Brain (organoid and tissue), 1 donor: ENCODE measurements around the gene SHKBP1. TPM values are rescaled to one million over a fixed set of nuclear protein-coding genes. Genes with fewer than 3 reads are reported as not detected.

Experiments
- polyA plus RNA-seq: library from polyadenylated mRNA; stranded (reverse); fragments of 350-450 nt; fragmentation: Illumina TruSeq; extraction: RNeasy Lipid Tissue Mini Kit (QIAGEN cat#74804); gene quantifications from one replicate; pipeline ENCODE4 v1.2.3, GENCODE V29; 2015; ENCODE audit warnings: low read depth, low replicate concordance; ENCODE audit not compliant: insufficient read depth

The SHKBP1 gene
- polyA plus RNA-seq, 1 donor from 2014 or later = 57.3 TPM

Other genes with a start within 250 kb of the SHKBP1 start
- gene C19orf47, start 228.5 kb upstream of the SHKBP1 start, polyA plus RNA-seq = 29.0 TPM
- gene PLD3, start 228.2 kb upstream of the SHKBP1 start, polyA plus RNA-seq = 467 TPM
- gene HIPK4, start 186.7 kb upstream of the SHKBP1 start, polyA plus RNA-seq = not detected
- 2.6 TPM for gene PRX, start 163.5 kb upstream of the SHKBP1 start, polyA plus RNA-seq
- gene SERTAD1, start 150.9 kb upstream of the SHKBP1 start, polyA plus RNA-seq = 4.6 TPM
- gene SERTAD3, start 132.5 kb upstream of the SHKBP1 start, polyA plus RNA-seq = 10.5 TPM
- 24.4 TPM for gene BLVRB, start 111.1 kb upstream of the SHKBP1 start, polyA plus RNA-seq
- 36.8 TPM for gene SPTBN4, start 109.9 kb upstream of the SHKBP1 start, polyA plus RNA-seq
- gene LTBP4, start 24.5 kb downstream of the SHKBP1 start, polyA plus RNA-seq = 50.0 TPM
- gene NUMBL, start 113.8 kb downstream of the SHKBP1 start, polyA plus RNA-seq = 27.2 TPM
- gene COQ8B, start 140.0 kb downstream of the SHKBP1 start, polyA plus RNA-seq = 36.4 TPM
- 9.1 TPM for gene ITPKC, start 140.2 kb downstream of the SHKBP1 start, polyA plus RNA-seq
- gene ACTMAP, start 173.6 kb downstream of the SHKBP1 start, polyA plus RNA-seq = 20.5 TPM
- 96.2 TPM for gene SNRPA, start 174.3 kb downstream of the SHKBP1 start, polyA plus RNA-seq
- not detected for gene MIA, start 198.6 kb downstream of the SHKBP1 start, polyA plus RNA-seq
- 98.9 TPM for gene RAB4B, start 201.4 kb downstream of the SHKBP1 start, polyA plus RNA-seq
- gene EGLN2, start 222.3 kb downstream of the SHKBP1 start, polyA plus RNA-seq = 59.2 TPM